CD4-positive, alpha-beta T cell treated with Interleukin-12 subunit alpha and Interleukin-12 subunit beta, for 1 hour (primary cell): ENCODE measurements around the gene TNS3.

Source experiments
- DNase-seq: peaks from one replicate; pipeline ENCODE4 v3.0.0-alpha.2; 2020

Gene TNS3

GRCh38 chr7:47314728-47315607 lies 266.9 kb downstream of the TNS3 start:
- DNase-seq = no peak

- no peak for DNase-seq
Measured at GRCh38 chr7:47314248-47314647, 267.7 kb downstream of the TNS3 start.

DNA sequence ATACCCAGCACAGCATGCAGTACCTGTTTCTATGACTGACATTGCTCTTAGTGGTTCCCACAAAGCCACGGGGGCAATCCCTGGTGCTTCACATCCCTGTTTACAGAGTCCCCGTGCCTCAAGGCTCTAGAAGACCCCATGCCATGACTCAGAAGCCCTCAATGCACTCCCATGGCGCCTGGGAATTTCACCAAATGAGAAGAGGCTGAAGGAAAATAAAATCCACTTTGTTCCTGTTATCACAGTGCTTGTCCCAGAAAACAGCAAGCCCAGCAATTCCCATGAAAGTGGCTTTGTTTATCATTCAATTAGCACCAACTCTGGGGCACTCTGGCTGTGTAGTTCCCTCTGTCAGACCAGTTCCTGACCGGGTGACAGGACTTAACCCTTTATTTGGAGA lies 268.3 kb downstream of the TNS3 start:
- no peak for DNase-seq

DNA sequence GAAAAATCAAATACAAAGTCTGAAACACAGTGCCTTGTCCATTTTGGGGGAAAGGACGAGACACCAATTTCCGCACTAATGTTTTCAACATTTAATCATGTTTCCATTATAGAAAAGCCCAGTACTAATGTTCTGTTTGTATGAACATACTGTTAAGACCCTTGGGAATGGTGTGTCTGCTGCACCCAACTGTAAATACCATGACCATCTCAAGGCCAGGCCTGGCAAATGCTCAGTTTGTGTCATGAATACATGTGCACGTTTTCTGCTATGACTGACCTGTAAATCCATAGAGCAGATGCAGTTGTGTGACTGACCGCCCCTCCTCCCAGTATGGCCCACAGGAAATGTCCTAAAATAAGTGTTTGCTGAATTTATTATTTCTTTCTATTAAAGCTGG lies 270.0 kb downstream of the TNS3 start:
- DNase-seq = no peak

DNA sequence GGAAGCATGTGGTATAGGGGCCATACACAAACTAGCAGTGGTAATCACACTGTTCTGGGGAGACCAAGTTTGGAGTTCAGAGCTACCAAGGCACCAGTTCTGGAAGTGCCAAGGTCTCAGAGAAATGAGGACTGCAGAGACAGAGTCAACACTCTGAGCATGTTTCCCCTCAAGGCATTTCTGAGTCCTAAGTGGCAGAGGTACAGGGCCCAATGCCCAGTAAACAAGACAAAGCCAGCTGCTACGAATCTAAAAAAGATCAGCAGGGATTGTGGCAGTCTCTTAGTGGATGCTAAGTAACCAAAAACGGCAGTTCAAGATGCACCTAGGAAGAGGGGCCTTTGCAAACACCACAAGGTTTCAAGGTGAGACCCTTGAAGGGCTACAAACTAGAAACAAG lies 271.9 kb downstream of the TNS3 start:
- DNase-seq = no peak

- no peak for DNase-seq
Measured at GRCh38 chr7:47308808-47309207, 273.1 kb downstream of the TNS3 start.

DNA sequence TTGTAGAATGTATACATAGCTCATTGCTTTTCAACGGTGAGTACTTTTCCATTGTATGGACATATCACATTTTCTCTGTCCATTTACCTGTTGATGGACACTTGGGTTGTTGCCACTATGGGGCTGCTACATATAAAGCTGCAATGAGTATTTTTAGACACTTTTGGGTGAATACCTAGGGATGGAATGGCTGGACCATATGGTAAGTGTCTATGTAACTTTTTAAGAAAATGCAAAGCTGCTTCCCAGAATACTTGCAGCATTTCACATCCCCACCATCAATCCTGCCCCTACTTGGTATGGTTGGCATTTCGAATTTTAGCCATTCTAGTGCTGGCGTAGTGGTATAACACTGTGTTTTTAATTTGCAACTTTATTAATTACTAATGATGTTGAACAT lies 274.6 kb downstream of the TNS3 start:
- no peak for DNase-seq

DNA sequence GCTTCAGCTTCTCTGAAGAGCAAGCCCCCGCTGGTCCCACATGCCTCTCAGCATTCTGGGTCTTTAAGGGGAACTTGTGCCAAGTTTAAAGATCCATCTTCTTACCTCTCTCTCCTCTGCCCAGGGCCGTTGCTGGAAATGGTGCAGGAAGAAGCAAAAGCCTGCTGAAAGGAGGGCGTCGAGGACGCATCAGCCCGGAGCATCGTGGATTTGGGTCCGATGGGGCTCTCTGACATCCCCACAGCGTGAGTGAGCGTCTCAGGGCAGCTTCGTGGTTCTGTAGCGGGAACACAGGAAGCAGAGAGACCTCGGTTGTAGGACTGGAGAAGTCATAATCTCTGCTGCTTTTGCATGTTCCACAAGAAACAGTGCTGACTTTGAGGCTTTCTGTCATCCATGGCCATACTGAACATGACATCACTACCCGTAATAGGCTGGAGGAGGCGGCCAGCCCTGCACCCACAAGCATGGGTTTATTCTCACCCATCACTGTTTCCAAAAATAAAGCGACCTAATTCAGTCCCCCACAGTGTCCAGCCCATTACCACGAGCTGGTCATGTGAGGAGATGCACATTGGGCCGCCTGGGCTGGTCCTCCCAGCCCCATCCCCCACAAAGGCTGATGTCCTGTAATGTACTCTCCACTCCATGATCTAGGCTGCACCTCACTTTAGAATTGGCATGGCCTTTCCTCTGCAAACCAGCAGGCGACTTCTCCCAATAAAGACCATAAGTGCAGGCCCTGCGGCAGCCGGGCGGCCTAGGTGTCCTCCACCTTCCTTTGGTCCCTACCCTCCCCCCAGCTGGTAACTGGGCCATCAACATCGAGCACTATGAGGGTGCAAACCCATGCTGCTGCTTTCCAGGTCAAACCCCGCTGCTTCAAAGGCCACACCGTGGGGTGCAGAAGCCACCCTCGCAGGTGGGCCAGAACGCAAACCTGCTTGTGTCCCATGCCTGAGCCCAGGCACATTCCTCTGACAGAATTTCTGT lies 276.9 kb downstream of the TNS3 start:
- no peak for DNase-seq

DNA sequence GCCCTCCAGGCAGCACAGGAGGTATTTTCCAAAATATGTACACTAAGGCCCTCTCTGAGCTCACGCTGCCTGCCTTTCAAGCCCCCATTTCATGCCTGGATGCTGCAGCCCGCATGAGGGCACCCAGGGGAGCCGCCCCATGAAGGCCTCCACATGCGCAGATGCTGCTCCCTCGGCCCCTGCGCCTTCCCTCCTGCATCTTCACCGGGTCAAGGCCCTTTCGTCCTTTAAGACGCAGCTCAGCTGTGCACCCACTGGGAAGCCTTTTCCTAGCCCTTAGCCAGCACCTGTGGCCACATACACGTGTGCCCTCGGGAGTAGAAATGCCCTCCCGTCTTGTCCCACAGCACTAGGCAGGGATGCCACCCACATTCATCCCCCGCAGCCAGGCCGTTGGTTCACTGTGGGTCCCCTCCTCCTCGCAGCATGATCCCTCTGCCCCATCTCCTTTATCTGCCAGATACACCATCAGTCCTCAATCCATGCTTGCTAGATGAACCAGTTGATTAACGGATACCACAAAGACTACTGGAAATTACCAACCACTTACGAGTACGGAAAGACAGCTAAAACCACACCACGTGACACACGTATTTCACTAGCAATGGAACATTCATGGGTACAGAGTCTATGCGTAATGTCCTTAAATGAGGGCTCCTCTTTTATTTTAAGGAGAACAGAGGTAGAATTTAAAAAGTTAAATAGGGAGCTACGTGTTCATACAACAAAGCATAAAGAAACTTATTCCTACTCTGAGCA lies 278.0 kb downstream of the TNS3 start:
- DNase-seq = no peak

DNA sequence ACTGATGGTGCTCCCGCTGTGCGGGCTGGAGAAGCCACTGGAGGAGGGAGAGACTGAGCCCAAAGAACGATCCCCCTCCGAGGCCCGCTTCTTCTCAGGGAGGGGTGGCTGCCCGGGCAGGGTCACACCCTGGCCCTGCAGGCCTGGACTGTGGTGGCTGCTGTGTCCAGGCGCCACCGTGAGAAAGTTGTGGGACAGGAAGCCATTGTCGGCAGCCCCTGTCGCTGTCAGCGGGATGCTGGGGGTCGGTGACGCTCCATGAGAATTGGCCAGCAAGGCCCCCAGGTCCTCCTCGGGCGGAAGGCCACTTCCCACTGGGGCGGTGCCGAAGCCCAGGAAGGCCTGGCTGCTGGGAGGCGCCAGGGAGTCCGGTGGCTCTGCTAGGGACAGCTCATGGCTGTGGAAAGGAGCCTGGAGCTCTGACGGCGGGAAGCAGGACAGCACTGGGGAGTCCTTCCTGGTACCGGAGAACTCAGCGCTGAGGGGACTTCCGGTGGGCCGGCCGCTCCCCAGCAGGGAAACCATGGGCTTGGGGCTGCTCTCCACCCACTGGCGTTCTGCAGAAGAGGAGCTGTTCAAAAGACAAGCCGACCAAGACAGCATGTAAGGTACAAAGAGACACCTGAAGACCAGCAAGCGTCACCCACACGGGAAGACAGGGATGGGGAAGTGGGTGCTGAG lies 278.8 kb downstream of the TNS3 start:
- no peak for DNase-seq

DNA sequence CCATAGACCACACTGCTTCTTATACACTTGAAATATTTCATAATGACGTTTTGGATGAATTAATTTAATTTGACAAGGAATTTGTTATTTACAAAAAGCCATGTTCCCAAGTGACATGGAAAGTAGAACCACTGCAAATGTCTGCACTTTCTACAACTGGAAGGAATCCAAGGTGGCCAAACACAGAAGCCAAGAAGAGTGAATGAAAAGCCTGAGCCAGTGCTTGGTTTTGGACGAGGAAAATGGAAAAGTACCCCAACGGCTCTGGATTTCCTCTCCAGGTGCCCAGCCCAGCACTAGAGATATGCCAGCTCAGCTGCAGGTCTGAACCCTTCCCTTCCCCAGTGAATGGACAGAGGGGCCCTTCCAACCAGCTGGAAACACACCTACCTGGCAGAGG lies 279.4 kb downstream of the TNS3 start:
- DNase-seq = no peak

DNA sequence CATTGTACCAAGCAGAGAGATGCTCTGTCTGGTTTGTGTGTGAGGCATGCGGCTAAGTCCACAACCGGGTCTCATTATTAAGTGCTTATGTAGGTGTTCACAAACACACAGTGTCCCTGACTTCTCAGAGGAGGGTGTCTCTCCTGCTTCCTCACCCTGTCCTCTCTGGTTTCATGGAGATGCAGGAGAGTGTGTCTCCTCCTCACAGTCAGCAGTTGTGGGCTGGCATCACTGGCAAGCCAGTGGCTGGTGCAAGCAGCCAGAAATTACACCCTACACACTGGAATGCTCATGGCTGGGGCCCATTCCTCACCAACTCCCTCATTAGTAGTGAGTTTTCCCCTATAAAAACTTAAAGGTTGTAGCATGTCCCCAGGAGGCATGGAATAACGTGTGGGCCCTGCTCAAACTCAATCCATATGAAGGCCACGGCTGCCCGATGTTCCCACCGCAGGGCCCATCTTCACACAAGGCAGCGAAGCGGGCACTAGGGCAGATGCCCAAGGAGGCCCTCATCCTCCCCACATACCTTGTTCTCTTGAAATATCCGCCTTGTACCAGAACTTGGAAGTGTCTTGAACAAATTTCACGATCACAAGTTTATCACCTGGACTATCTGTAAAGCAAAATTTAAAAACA lies 280.1 kb downstream of the TNS3 start:
- no peak for DNase-seq

DNA sequence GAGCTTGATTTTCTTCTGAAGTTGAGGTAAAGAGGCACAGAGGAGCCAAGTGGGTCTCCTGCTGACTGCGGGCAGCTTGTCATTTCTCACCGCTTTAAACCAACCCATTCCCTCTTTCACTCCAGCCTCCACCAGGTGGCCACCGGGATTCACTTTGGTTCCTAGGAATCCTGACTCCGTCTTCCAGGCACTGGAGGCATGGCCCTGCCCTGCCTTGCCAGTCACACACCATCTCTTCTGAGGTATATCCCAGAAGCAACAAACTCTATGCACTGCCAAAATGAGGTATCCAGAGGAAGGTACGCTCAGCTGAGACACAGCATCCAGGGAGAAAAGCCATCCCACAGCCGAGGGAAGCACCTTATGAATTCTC lies 280.8 kb downstream of the TNS3 start:
- no peak for DNase-seq

GRCh38 chr7:47300472-47301104 lies 281.3 kb downstream of the TNS3 start:
- no peak for DNase-seq

DNA sequence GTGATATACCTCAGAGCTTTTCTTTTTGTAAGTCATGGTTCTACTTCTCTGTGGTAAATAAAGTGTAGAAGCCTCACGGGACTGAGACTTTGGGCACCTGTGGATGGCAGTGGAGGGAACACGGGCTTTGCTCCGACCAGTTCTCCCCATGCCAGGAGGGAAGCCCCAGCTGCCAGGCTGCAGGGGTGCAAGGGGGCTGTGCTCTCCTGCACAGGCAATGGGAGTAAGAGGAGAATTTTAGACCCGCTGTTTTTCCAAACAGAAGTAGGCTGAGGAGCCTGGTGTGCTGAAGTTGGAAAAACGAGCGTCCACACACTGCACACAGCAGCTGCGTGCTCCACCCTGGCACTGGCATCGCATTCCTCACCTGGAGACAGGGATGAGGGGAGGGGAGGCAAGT lies 282.4 kb downstream of the TNS3 start:
- no peak for DNase-seq

DNA sequence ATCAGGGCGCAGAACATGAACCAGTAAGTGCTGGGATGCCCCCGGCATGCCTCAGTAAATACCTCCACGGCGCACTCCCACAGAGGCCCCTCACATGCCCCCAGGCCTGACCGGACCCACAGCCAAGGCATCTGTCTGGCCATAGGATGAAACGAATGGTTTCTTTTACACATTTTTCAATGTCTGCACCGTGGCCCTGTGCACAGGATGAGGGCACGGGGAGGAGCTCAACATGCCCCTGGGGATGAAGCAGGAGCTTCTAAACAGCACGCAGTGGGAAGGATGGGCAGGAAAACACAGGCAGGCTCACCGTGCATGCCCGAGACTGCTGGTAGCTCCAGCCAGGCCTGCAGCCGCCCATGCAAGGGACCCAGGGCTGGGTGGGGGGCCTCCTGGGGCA lies 283.3 kb downstream of the TNS3 start:
- no peak for DNase-seq

- DNase-seq = no peak
Measured at GRCh38 chr7:47297120-47297519, 284.8 kb downstream of the TNS3 start.

- DNase-seq = no peak
Measured at GRCh38 chr7:47295606-47296005, 286.3 kb downstream of the TNS3 start.

DNA sequence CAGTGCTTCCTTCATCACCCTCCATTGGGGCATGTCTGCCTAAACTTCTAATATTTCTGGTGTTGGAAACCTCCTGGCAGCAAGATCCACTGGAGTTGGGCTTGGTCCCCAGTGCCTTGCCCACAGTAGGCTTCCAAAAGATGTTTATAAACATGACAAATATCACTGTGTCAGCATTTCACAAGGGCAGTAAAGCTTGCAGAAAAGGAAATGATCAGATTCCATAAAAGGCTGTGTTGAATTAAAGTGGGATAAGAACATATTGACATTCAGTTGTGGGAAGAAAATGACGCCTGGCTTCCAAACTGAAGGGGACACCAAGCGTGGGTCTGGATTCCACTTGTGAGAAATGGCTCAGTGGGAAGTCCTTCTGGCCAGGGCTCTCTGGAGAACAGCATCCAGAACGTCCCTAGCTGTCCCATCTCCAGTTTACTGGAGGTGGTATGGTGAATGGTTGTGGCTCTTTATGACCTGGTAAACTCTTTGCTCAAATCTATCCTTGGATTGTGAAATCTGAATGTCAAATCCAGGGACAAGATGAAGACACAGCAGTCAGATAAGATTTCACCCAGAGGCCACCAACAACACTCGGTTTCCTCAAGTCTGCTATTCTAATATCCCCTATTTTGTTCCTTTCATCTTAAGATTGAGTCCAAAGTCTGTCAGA lies 287.2 kb downstream of the TNS3 start:
- no peak for DNase-seq

GRCh38 chr7:47293884-47294555 lies 287.9 kb downstream of the TNS3 start:
- no peak for DNase-seq
